Activated naive CD4-positive, alpha-beta T cell treated with anti-CD3 and anti-CD28 coated beads for 36 hours (primary cell): ENCODE data around the gene MFSD2A. TPM values are rescaled to one million over a fixed set of nuclear protein-coding genes. Genes with fewer than 3 reads are reported as not detected.
A peak's percentile ranks its signal among the peaks of the same experiment; 100 is the strongest.
"Not testable (repeated sequence)": the region's sequence is repeated elsewhere in the genome, so short reads cannot be mapped to it uniquely, and the experiment has no call there.

Experiments used
- CTCF ChIA-PET: fragments of 350-600 bp; sonication (Branson Sonifier 250); formaldehyde crosslinking; loops from one replicate; lab custom pipeline; 2021; ENCODE audit warnings: antibody characterized with exemption; lab: Charles Lee
- DNase-seq: peaks from one replicate; pipeline ENCODE4 v3.0.0-alpha.2; 2020
- H3K27ac Mint-ChIP-seq: one replicate; pipeline ENCODE4 v1.8.0; 2021; ENCODE audit warnings: mild to moderate bottlenecking, mixed read lengths
- H3K27me3 Mint-ChIP-seq: one replicate; pipeline ENCODE4 v1.8.0; 2021; ENCODE audit warnings: low read depth, mixed read lengths
- H3K36me3 Mint-ChIP-seq: one replicate; pipeline ENCODE4 v1.8.0; 2021; ENCODE audit warnings: low read depth, mixed read lengths
- H3K4me1 Mint-ChIP-seq: one replicate; pipeline ENCODE4 v1.8.0; 2021; ENCODE audit warnings: low read depth, mixed read lengths
- H3K4me3 Mint-ChIP-seq: one replicate; pipeline ENCODE4 v1.8.0; 2021; ENCODE audit warnings: mild to moderate bottlenecking, moderate library complexity, mixed read lengths
- H3K9me3 Mint-ChIP-seq: one replicate; pipeline ENCODE4 v1.8.0; 2021; ENCODE audit warnings: mixed read lengths
- intact Hi-C: fragments of 100-400 bp; cut with micrococcal nuclease; formaldehyde crosslinking; loops from one replicate; pipeline ENCODE4 v1.15.1; 2023
- total RNA-seq, 2 experiments: library from RNA; stranded (reverse); gene quantifications; one replicate each; pipeline ENCODE4 v1.2.3, GENCODE V29; 2021

Gene MFSD2A
- total RNA-seq, 2 experiments from 2014 or later, result 4.0 to 4.5 TPM

- intact Hi-C loops, result loop anchor here (5.0 kb wide), 1 partner anchor 73 kb away; no protein-coding TSS in a partner anchor
Measured at GRCh38 chr1:39959651-39960333, 4.8 kb downstream of the MFSD2A start.

GRCh38 chr1:39960431-39960958 lies 5.5 kb downstream of the MFSD2A start:
- Mint-ChIP-seq H3K4me1 (peaks cover 34% of the 10 kb centered on the region), H3K27me3 (no peaks in the 10 kb centered on the region), H3K4me3 (no peak overlapping the region), H3K27ac (no peak overlapping the region), H3K36me3 (peaks cover 61% of the 10 kb centered on the region), H3K9me3 (no peaks in the 10 kb centered on the region)
- CTCF ChIA-PET, result interaction anchor here (1.0 kb wide), 2 partner anchors 12 to 41 kb away, joined by 3 to 6 read pairs; no protein-coding TSS in a partner anchor
- intact Hi-C loops, result no loop called here
- DNase-seq, result peak; percentile 46

More at GRCh38 chr1:39959651-39960333, 4.8 kb downstream of the MFSD2A start:
- no peak overlapping the region for H3K27ac Mint-ChIP-seq
- no peaks in the 10 kb centered on the region for H3K27me3 Mint-ChIP-seq
- no peak for DNase-seq
- H3K36me3 Mint-ChIP-seq, result peaks cover 56% of the 10 kb centered on the region
- peaks cover 34% of the 10 kb centered on the region for H3K4me1 Mint-ChIP-seq
- no peaks in the 10 kb centered on the region for H3K9me3 Mint-ChIP-seq
- CTCF ChIA-PET, result interaction anchor here (0.5 to 1.0 kb wide), 3 partner anchors 13 to 40 kb away, joined by 3 to 6 read pairs (median 3); no protein-coding TSS in a partner anchor
- H3K4me3 Mint-ChIP-seq, result no peak overlapping the region

- DNase-seq, result no peak
- CTCF ChIA-PET, result interaction anchor here (1.7 kb wide), 1 partner anchor 9 kb away, joined by 4 read pairs; no protein-coding TSS in a partner anchor
- Mint-ChIP-seq H3K4me1 (peaks cover 16% of the 10 kb centered on the region), H3K27ac (no peak overlapping the region), H3K9me3 (no peaks in the 10 kb centered on the region), H3K4me3 (no peak overlapping the region), H3K36me3 (peaks cover 64% of the 10 kb centered on the region), H3K27me3 (no peaks in the 10 kb centered on the region)
- intact Hi-C loops, result no loop called here
Measured at GRCh38 chr1:39962450-39962825, 7.5 kb downstream of the MFSD2A start.

GRCh38 chr1:39962964-39963363 lies 8.0 kb downstream of the MFSD2A start:
- CTCF ChIA-PET, result interaction anchor here (1.4 to 1.7 kb wide), 3 partner anchors 9 to 11 kb away, joined by 4 to 7 read pairs (median 4); no protein-coding TSS in a partner anchor
- intact Hi-C loops, H3K27me3 Mint-ChIP-seq, H3K4me3 Mint-ChIP-seq, H3K9me3 Mint-ChIP-seq, DNase-seq, H3K27ac Mint-ChIP-seq: not testable (repeated sequence)
- peaks cover 12% of the 10 kb centered on the region for H3K4me1 Mint-ChIP-seq
- peaks cover 61% of the 10 kb centered on the region for H3K36me3 Mint-ChIP-seq

- intact Hi-C loops, result no loop called here
- peaks cover 62% of the 10 kb centered on the region for H3K36me3 Mint-ChIP-seq
- no peaks in the 10 kb centered on the region for H3K9me3 Mint-ChIP-seq
- no peak for DNase-seq
- H3K27ac Mint-ChIP-seq, result no peak overlapping the region
- H3K4me1 Mint-ChIP-seq, result peaks cover 10% of the 10 kb centered on the region
- no peak overlapping the region for H3K4me3 Mint-ChIP-seq
- no peaks in the 10 kb centered on the region for H3K27me3 Mint-ChIP-seq
- CTCF ChIA-PET, result interaction anchor here (1.4 to 1.7 kb wide), 3 partner anchors 8 to 45 kb away, joined by 4 to 7 read pairs (median 5); no protein-coding TSS in a partner anchor
Measured at GRCh38 chr1:39964552-39964951, 9.6 kb downstream of the MFSD2A start.

- Mint-ChIP-seq H3K9me3 (no peaks in the 10 kb centered on the region), H3K4me3 (no peak overlapping the region), H3K27me3 (no peaks in the 10 kb centered on the region), H3K36me3 (peaks cover 58% of the 10 kb centered on the region), H3K4me1 (peaks cover 6% of the 10 kb centered on the region), H3K27ac (no peak overlapping the region)
- DNase-seq, result no peak
- intact Hi-C loops, result no loop called here
- CTCF ChIA-PET, result interaction anchor here (1.4 to 1.6 kb wide), 2 partner anchors 45 kb away, joined by 5 to 7 read pairs; no protein-coding TSS in a partner anchor
Measured at GRCh38 chr1:39965044-39965443, 10.1 kb downstream of the MFSD2A start.

GRCh38 chr1:39969048-39969447 lies 14.1 kb downstream of the MFSD2A start:
- Mint-ChIP-seq H3K4me1 (no peaks in the 10 kb centered on the region), H3K27ac (no peak overlapping the region), H3K4me3 (no peak overlapping the region), H3K9me3 (no peaks in the 10 kb centered on the region), H3K27me3 (no peaks in the 10 kb centered on the region), H3K36me3 (peaks cover 35% of the 10 kb centered on the region)
- CTCF ChIA-PET, result interaction anchor here (1.1 to 9.1 kb wide), 3 partner anchors 51 to 88 kb away, joined by 3 to 182 read pairs (median 4); no protein-coding TSS in a partner anchor
- intact Hi-C loops, result no loop called here
- no peak for DNase-seq

GRCh38 chr1:39969531-39970270 lies 14.8 kb downstream of the MFSD2A start:
- Mint-ChIP-seq H3K4me1 (no peaks in the 10 kb centered on the region), H3K4me3 (no peak overlapping the region), H3K9me3 (no peaks in the 10 kb centered on the region), H3K36me3 (peaks cover 30% of the 10 kb centered on the region), H3K27ac (no peak overlapping the region), H3K27me3 (no peaks in the 10 kb centered on the region)
- no peak for DNase-seq
- CTCF ChIA-PET, result interaction anchor here (1.1 to 9.1 kb wide), 3 partner anchors 51 to 88 kb away, joined by 3 to 182 read pairs (median 4); no protein-coding TSS in a partner anchor
- intact Hi-C loops, result no loop called here

GRCh38 chr1:39970274-39970673 lies 15.3 kb downstream of the MFSD2A start:
- no peak for DNase-seq
- no peaks in the 10 kb centered on the region for H3K9me3 Mint-ChIP-seq
- H3K4me3 Mint-ChIP-seq, result no peak overlapping the region
- no peak overlapping the region for H3K27ac Mint-ChIP-seq
- H3K4me1 Mint-ChIP-seq, result no peaks in the 10 kb centered on the region
- H3K27me3 Mint-ChIP-seq, result no peaks in the 10 kb centered on the region
- CTCF ChIA-PET, result interaction anchor here (1.1 to 9.1 kb wide), 3 partner anchors 52 to 89 kb away, joined by 3 to 182 read pairs (median 4); no protein-coding TSS in a partner anchor
- H3K36me3 Mint-ChIP-seq, result peaks cover 26% of the 10 kb centered on the region
- intact Hi-C loops, result no loop called here

- Mint-ChIP-seq H3K36me3 (peaks cover 17% of the 10 kb centered on the region), H3K4me3 (no peak overlapping the region), H3K27ac (no peak overlapping the region), H3K27me3 (no peaks in the 10 kb centered on the region), H3K9me3 (no peaks in the 10 kb centered on the region), H3K4me1 (no peaks in the 10 kb centered on the region)
- CTCF ChIA-PET, result interaction anchor here (0.6 to 9.1 kb wide), 5 partner anchors 14 to 111 kb away, joined by 3 to 182 read pairs (median 13); partner anchors contain the start of gene MYCL
- no peak for DNase-seq
- intact Hi-C loops, result no loop called here
Measured at GRCh38 chr1:39971138-39971537, 16.2 kb downstream of the MFSD2A start.

- Mint-ChIP-seq H3K27me3 (no peaks in the 10 kb centered on the region), H3K27ac (no peak overlapping the region), H3K36me3 (peaks cover 2% of the 10 kb centered on the region), H3K4me1 (no peaks in the 10 kb centered on the region), H3K4me3 (no peak overlapping the region), H3K9me3 (no peaks in the 10 kb centered on the region)
- DNase-seq, result peak; percentile 84
- intact Hi-C loops, result loop anchor here (1.0 kb wide), 4 partner anchors 54 to 157 kb away; partner anchors contain the start of gene MYCL
- CTCF ChIA-PET, result interaction anchor here (0.6 to 9.1 kb wide), 37 partner anchors 10 to 865 kb away, joined by 3 to 182 read pairs (median 4); partner anchors contain the start of genes MYCL and PPIE
Measured at GRCh38 chr1:39973503-39974135, 18.7 kb downstream of the MFSD2A start.
